GM23338 (cell line): Measurements from ENCODE around the gene LRRTM1.

Experiments used
- CREB1 ChIP-seq: fragments of 250-450 bp; sonication (Bioruptor Pico); IDR thresholded peaks from 2 replicates; pipeline ENCODE4 v1.5.0; 2020; ENCODE audit warnings: low read depth, mild to moderate bottlenecking, moderate library complexity
- CTCF ChIP-seq, 2 experiments: fragments of 200-600 bp in 1 of 2; sonication (generic) in 1 of 2; conservative IDR thresholded peaks; 2 replicates each; pipeline versions ENCODE4 v1.5.1 to v1.6.1; 2016 to 2017; ENCODE audit warnings: antibody characterized with exemption in 2 of 2, low read depth in 2 of 2, mild to moderate bottlenecking in 2 of 2, moderate library complexity in 1 of 2
- EZH2 ChIP-seq: fragments of 200-600 bp; sonication (generic); IDR thresholded peaks from one replicate; pipeline ENCODE4 v1.8.0; 2017; ENCODE audit warnings: antibody characterized with exemption, mild to moderate bottlenecking, low read depth; ENCODE audit not compliant: unreplicated experiment
- EZH2phosphoT487 ChIP-seq: fragments of 200-600 bp; sonication (generic); IDR thresholded peaks from one replicate; pipeline ENCODE4 v1.8.1; 2018; ENCODE audit warnings: antibody characterized with exemption; ENCODE audit not compliant: unreplicated experiment
- JUNB ChIP-seq: IDR thresholded peaks from one replicate; pipeline ENCODE4 v1.6.1; 2016; ENCODE audit warnings: antibody characterized with exemption; ENCODE audit not compliant: unreplicated experiment
- NANOG ChIP-seq: IDR thresholded peaks from 2 replicates; pipeline ENCODE4 v1.6.1; 2016; ENCODE audit warnings: antibody characterized with exemption, borderline replicate concordance
- POLR2AphosphoS5 ChIP-seq: IDR thresholded peaks from 2 replicates; pipeline ENCODE4 v1.6.1; 2016; ENCODE audit warnings: antibody characterized with exemption, low read depth
- ZNF114 ChIP-seq: fragments of 250-450 bp; sonication (Bioruptor Pico); IDR thresholded peaks from 2 replicates; pipeline ENCODE4 v1.5.0; 2020; ENCODE audit warnings: mild to moderate bottlenecking, moderate library complexity
- ZNF331 ChIP-seq: fragments of 250-450 bp; sonication (Bioruptor Pico); IDR thresholded peaks from 2 replicates; pipeline ENCODE4 v1.5.0; 2020; ENCODE audit warnings: low read depth, mild to moderate bottlenecking, moderate library complexity
- TF ChIP-seq, protein P1 (sequence below): IDR thresholded peaks from one replicate; pipeline ENCODE4 v1.6.1; 2018; ENCODE audit warnings: antibody characterized with exemption; ENCODE audit not compliant: unreplicated experiment
- TF ChIP-seq, protein P2 (sequence below): IDR thresholded peaks from 2 replicates; pipeline ENCODE4 v1.6.1; 2016; ENCODE audit warnings: antibody characterized with exemption

- TF ChIP-seq CTCF (conservative IDR thresholded peaks at IDR 0.05; ENCODE audit: low read depth in 2 of 2) (no peak), POLR2AphosphoS5 (no peak), NANOG (no peak), EZH2 (no peak), JUNB (no peak), CREB1 (CRISPR knock-in tag) (no peak), ZNF114 (CRISPR knock-in tag) (no peak), EZH2phosphoT487 (no peak), ZNF331 (CRISPR knock-in tag) (no peak)
- TF ChIP-seq, protein P1, sequence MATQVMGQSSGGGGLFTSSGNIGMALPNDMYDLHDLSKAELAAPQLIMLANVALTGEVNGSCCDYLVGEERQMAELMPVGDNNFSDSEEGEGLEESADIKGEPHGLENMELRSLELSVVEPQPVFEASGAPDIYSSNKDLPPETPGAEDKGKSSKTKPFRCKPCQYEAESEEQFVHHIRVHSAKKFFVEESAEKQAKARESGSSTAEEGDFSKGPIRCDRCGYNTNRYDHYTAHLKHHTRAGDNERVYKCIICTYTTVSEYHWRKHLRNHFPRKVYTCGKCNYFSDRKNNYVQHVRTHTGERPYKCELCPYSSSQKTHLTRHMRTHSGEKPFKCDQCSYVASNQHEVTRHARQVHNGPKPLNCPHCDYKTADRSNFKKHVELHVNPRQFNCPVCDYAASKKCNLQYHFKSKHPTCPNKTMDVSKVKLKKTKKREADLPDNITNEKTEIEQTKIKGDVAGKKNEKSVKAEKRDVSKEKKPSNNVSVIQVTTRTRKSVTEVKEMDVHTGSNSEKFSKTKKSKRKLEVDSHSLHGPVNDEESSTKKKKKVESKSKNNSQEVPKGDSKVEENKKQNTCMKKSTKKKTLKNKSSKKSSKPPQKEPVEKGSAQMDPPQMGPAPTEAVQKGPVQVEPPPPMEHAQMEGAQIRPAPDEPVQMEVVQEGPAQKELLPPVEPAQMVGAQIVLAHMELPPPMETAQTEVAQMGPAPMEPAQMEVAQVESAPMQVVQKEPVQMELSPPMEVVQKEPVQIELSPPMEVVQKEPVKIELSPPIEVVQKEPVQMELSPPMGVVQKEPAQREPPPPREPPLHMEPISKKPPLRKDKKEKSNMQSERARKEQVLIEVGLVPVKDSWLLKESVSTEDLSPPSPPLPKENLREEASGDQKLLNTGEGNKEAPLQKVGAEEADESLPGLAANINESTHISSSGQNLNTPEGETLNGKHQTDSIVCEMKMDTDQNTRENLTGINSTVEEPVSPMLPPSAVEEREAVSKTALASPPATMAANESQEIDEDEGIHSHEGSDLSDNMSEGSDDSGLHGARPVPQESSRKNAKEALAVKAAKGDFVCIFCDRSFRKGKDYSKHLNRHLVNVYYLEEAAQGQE: no peak
- TF ChIP-seq, protein P2, sequence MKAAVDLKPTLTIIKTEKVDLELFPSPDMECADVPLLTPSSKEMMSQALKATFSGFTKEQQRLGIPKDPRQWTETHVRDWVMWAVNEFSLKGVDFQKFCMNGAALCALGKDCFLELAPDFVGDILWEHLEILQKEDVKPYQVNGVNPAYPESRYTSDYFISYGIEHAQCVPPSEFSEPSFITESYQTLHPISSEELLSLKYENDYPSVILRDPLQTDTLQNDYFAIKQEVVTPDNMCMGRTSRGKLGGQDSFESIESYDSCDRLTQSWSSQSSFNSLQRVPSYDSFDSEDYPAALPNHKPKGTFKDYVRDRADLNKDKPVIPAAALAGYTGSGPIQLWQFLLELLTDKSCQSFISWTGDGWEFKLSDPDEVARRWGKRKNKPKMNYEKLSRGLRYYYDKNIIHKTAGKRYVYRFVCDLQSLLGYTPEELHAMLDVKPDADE: no peak
These were observed 45.8 kb downstream of the LRRTM1 start for GRCh38 chr2:80258793-80259192.
